VCaP (cell line): ENCODE results near the gene OAF.

Experiments
- H3K27ac ChIP-seq: fragments of 450-650 bp; 2 replicates; pipeline ENCODE4 v1.5.1; 2017
- CTCF ChIP-seq: fragments of 450-650 bp; conservative IDR thresholded peaks from 2 replicates; pipeline ENCODE4 v1.5.1; 2017; ENCODE audit warnings: mild to moderate bottlenecking, moderate library complexity

OAF gene

GRCh38 chr11:120215634-120216033 lies 4.8 kb downstream of the OAF start:
- no peak overlapping the region for H3K27ac ChIP-seq
- no peak for TF ChIP-seq CTCF

- H3K27ac ChIP-seq, result peak overlapping the region; percentile 75; the same call in 1 of the 2 replicates
- TF ChIP-seq CTCF, result no peak
These were observed 5.7 kb downstream of the OAF start for GRCh38 chr11:120216426-120217102.

- no peak for TF ChIP-seq CTCF
- peak overlapping the region; percentile 75 for H3K27ac ChIP-seq
These were observed 6.7 kb downstream of the OAF start for GRCh38 chr11:120217526-120217925.

- H3K27ac ChIP-seq, result peak overlapping the region; percentile 75
- no peak for TF ChIP-seq CTCF
These were observed 7.3 kb downstream of the OAF start for GRCh38 chr11:120217941-120218694.

- peak overlapping the region; percentile 75 for H3K27ac ChIP-seq
- TF ChIP-seq CTCF, result no peak
These were observed 7.8 kb downstream of the OAF start for GRCh38 chr11:120218695-120219033.

- H3K27ac ChIP-seq, result peak overlapping the region; percentile 75; the same call in 1 of the 2 replicates
- no peak for TF ChIP-seq CTCF
These were observed 8.6 kb downstream of the OAF start for GRCh38 chr11:120219232-120219937.

- no peak for TF ChIP-seq CTCF
- H3K27ac ChIP-seq, result no peak overlapping the region
These were observed 9.3 kb downstream of the OAF start for GRCh38 chr11:120219938-120220746.
